ENCODE measurements around the gene FOXC2.

FOXC2 gene

DNA sequence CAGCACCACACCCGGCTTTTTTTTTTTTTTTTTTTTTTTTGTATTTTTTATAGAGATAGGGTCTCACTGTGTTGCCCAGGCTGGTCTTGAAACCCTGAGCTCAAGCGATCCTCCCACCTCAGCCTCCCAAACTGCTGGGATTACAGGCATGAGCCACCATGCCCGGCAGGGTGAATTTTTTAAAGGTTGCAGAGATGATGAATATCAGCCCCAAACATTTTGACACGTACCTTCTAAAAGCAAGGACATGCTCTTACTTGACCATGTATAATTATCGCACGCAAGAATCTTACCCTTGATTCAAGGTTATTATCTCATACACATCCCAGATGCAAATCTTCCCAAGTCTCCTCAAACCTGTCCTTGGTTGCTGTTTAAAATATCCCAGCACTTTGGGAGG is 4.3 kb upstream of the FOXC2 start:
- FAIRE-seq (no peak), DNase-seq (ENCODE audit: insufficient read length) (no peak)
- TF ChIP-seq POLR2AphosphoS5 (IDR thresholded peaks at IDR 0.05; ENCODE audit: low read depth, low read length) = no peak
- TF ChIP-seq POLR2A (IDR thresholded peaks at IDR 0.05; ENCODE audit: low read depth, low read length) = no peak
- no peak for TF ChIP-seq TAF1 (IDR thresholded peaks at IDR 0.05; ENCODE audit: borderline replicate concordance, low read depth, low read length)

DNA sequence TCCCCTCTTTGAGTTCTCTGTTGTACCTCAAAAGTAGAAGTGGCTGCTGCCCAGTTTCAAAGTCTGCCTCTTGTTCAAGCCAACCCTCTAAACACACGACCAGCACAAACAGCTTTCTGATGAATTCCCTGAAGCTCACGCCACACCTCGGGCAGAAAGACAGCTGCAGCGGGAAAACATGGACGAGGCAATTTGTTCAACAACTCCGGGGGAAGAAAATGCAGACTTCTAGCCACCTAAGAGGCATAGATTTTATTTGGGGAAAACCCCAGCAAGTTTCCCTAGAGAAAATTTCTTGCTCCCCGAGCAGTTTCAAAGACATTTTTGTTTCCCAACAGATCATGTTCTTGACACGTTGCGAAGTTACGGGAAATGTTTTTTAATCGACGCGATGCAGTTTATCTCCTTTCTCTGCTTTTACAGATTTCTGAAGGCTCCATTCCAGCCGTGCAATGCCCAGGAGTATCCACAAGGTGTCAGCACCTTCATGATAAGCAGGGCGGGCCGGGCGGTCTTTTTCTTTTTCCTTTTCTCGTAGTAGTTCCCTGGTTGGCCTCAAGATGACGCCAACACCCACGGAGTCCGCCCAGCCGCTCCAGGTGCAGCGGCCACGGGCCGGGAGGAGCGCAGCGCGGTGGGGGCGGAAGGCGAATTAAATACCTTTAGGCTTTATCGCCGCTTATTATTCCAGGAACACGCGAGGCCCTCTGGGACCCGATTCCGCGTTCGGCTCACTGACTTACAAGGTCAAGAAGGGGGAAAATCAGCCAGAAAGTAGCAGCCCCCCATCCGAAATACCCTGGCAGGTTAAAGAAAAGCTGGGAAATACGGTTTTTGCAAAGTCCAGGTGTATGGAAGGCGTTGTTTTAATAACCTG is 2.9 kb upstream of the FOXC2 start:
- TF ChIP-seq TAF1 (IDR thresholded peaks at IDR 0.05; ENCODE audit: borderline replicate concordance, low read depth, low read length) = no peak
- TF ChIP-seq POLR2A (IDR thresholded peaks at IDR 0.05; ENCODE audit: low read depth, low read length) = no peak
- no peak for TF ChIP-seq POLR2AphosphoS5 (IDR thresholded peaks at IDR 0.05; ENCODE audit: low read depth, low read length)
- peak; percentile 60 for FAIRE-seq
- DNase-seq (ENCODE audit: insufficient read length) = peak; percentile 78

DNA sequence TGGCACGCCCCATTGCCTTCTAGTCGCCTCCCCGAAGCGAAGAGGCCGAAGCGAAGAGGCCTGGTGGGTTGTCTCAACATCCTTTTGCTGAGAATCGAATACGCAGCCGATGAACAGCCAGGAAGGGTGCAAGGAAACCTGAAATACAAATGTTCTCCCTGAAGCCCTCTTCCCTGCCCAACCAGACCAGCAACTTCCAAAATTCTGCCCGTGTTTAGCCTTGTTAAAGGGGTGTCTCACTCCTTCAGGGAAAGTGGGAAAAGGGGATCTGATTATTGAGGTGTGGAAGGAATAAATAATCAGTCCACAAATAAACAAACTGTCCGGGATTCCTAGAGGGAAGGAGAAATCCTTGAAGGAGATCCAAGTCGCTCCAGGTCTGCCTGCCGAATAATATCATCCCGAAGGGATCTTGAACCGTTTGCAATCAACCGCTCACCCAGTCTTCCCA is 1.4 kb upstream of the FOXC2 start:
- DNase-seq (ENCODE audit: insufficient read length) (no peak), FAIRE-seq (no peak)
- TF ChIP-seq TAF1 (IDR thresholded peaks at IDR 0.05; ENCODE audit: borderline replicate concordance, low read depth, low read length) (no peak), POLR2A (IDR thresholded peaks at IDR 0.05; ENCODE audit: low read depth, low read length) (no peak), POLR2AphosphoS5 (IDR thresholded peaks at IDR 0.05; ENCODE audit: low read depth, low read length) (no peak)

DNA sequence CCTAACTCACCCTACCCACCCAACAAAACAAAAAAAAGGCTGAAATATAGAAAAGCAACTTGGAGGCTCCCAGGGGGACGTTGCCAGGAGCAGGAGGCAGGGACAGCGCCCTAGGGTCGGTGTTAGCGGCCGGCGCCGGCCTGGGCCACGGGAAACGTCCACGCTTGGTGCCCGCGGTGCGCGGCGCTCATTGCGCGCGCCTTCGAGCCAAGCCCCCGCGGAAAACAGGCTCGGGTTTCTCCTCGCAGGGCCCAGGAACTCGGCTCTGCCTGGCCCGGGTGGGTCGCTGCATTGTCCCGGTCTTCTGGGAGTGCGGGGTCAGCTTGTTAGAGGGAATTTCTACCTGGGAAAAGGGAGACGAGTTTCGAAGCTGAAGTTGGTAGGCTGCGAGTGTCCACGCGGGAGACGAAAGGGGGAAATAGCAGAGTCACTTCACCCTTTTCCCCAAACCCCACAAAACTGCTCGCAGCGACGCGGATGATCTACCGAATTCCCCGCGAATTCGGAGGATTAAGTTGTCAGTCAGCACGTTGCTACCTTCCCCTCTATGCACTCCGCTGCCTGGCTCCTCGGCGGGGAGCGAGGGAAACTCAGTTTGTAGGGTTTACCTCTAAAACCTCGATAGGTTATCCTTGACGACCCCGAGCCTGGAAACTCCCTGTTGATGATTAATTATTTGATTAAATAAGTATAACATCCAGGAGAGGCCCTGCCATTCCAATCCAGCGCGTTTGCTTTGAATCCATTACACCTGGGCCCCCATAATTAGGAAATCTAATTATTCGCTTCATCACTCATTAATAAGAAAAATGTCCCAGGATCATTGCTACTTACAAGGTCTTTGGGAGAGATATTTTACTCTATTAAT is 751 bp upstream of the FOXC2 start:
- DNase-seq (ENCODE audit: insufficient read length) (no peak), FAIRE-seq (no peak)
- no peak for TF ChIP-seq POLR2A (IDR thresholded peaks at IDR 0.05; ENCODE audit: low read depth, low read length)
- TF ChIP-seq TAF1 (IDR thresholded peaks at IDR 0.05; ENCODE audit: borderline replicate concordance, low read depth, low read length) = no peak
- no peak for TF ChIP-seq POLR2AphosphoS5 (IDR thresholded peaks at IDR 0.05; ENCODE audit: low read depth, low read length)

DNA sequence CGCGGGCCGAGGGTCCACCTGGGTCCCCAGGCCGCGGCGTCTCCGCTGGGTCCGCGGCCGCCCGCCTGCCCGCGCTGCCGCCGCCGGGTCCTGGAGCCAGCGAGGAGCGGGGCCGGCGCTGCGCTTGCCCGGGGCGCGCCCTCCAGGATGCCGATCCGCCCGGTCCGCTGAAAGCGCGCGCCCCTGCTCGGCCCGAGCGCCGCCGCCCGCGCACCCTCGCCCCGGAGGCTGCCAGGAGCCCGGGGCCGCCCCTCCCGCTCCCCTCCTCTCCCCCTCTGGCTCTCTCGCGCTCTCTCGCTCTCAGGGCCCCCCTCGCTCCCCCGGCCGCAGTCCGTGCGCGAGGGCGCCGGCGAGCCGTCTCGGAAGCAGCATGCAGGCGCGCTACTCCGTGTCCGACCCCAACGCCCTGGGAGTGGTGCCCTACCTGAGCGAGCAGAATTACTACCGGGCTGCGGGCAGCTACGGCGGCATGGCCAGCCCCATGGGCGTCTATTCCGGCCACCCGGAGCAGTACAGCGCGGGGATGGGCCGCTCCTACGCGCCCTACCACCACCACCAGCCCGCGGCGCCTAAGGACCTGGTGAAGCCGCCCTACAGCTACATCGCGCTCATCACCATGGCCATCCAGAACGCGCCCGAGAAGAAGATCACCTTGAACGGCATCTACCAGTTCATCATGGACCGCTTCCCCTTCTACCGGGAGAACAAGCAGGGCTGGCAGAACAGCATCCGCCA is 504 bp downstream of the FOXC2 start:
- FAIRE-seq (no peak), DNase-seq (ENCODE audit: insufficient read length) (no peak)
- no peak for TF ChIP-seq TAF1 (IDR thresholded peaks at IDR 0.05; ENCODE audit: borderline replicate concordance, low read depth, low read length)

DNA sequence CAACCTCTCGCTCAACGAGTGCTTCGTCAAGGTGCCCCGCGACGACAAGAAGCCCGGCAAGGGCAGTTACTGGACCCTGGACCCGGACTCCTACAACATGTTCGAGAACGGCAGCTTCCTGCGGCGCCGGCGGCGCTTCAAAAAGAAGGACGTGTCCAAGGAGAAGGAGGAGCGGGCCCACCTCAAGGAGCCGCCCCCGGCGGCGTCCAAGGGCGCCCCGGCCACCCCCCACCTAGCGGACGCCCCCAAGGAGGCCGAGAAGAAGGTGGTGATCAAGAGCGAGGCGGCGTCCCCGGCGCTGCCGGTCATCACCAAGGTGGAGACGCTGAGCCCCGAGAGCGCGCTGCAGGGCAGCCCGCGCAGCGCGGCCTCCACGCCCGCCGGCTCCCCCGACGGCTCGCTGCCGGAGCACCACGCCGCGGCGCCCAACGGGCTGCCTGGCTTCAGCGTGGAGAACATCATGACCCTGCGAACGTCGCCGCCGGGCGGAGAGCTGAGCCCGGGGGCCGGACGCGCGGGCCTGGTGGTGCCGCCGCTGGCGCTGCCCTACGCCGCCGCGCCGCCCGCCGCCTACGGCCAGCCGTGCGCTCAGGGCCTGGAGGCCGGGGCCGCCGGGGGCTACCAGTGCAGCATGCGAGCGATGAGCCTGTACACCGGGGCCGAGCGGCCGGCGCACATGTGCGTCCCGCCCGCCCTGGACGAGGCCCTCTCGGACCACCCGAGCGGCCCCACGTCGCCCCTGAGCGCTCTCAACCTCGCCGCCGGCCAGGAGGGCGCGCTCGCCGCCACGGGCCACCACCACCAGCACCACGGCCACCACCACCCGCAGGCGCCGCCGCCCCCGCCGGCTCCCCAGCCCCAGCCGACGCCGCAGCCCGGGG is 1.3 kb downstream of the FOXC2 start:
- no peak for TF ChIP-seq TAF1 (IDR thresholded peaks at IDR 0.05; ENCODE audit: borderline replicate concordance, low read depth, low read length)
- no peak for TF ChIP-seq POLR2A (IDR thresholded peaks at IDR 0.05; ENCODE audit: low read depth, low read length)
- TF ChIP-seq POLR2AphosphoS5 (IDR thresholded peaks at IDR 0.05; ENCODE audit: low read depth, low read length) = no peak
- DNase-seq (ENCODE audit: insufficient read length) (no peak), FAIRE-seq (no peak)

DNA sequence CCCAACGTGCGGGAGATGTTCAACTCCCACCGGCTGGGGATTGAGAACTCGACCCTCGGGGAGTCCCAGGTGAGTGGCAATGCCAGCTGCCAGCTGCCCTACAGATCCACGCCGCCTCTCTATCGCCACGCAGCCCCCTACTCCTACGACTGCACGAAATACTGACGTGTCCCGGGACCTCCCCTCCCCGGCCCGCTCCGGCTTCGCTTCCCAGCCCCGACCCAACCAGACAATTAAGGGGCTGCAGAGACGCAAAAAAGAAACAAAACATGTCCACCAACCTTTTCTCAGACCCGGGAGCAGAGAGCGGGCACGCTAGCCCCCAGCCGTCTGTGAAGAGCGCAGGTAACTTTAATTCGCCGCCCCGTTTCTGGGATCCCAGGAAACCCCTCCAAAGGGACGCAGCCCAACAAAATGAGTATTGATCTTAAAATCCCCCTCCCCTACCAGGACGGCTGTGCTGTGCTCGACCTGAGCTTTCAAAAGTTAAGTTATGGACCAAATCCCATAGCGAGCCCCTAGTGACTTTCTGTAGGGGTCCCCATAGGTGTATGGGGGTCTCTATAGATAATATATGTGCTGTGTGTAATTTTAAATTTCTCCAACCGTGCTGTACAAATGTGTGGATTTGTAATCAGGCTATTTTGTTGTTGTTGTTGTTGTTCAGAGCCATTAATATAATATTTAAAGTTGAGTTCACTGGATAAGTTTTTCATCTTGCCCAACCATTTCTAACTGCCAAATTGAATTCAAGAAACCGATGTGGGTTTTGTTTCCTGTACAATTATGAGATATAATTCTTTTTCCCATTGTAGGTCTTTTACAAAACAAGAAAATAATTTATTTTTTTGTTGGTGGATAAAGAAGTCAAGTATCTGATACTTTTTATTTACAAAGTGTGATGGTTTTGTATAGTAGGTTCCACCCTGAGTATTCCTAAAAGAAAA is 2.3 kb downstream of the FOXC2 start:
- TF ChIP-seq POLR2A (IDR thresholded peaks at IDR 0.05; ENCODE audit: low read depth, low read length) (no peak), POLR2AphosphoS5 (IDR thresholded peaks at IDR 0.05; ENCODE audit: low read depth, low read length) (no peak)
- DNase-seq (ENCODE audit: insufficient read length) = no peak
- no peak for FAIRE-seq

DNA sequence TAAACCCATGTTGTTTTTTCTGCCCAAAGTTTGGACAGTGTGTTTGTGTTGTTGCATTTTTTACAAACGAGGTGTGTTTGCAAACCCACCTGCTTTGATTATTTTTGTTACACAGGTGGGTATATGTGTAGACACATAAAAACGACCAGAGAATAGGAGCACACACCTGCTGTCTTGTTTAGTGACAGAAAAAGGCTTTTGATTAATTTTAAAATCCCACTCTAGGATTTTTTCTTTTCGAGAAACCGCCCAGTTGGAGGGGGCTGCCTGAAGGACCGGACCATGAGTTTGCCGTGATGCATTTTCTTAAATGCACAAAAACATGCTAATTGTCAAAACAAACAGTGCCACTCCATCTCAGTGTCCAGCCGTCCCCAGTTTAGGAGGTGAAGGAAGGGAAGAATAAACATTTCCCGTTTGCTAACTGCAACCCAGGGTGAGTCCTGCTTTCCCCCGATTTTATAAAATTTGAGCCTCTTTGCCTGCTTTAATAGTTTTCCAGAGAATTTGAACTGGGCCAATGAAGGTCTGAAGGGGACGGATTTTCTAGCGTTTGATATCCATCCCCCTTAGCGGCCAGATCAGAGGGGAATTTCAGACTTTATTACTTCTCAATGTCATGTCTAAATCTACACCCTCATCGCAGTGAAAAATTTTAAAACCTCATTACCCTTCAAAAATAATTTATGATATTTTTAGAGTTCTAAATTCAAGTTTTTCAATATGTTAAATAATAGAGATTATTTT is 3.2 kb downstream of the FOXC2 start:
- no peak for TF ChIP-seq POLR2A (IDR thresholded peaks at IDR 0.05; ENCODE audit: low read depth, low read length)
- TF ChIP-seq TAF1 (IDR thresholded peaks at IDR 0.05; ENCODE audit: borderline replicate concordance, low read depth, low read length) = no peak
- TF ChIP-seq POLR2AphosphoS5 (IDR thresholded peaks at IDR 0.05; ENCODE audit: low read depth, low read length) = no peak
- DNase-seq (ENCODE audit: insufficient read length) = no peak
- FAIRE-seq = no peak
